ENCODE data around the gene FAM43A.

Gene FAM43A

DNA sequence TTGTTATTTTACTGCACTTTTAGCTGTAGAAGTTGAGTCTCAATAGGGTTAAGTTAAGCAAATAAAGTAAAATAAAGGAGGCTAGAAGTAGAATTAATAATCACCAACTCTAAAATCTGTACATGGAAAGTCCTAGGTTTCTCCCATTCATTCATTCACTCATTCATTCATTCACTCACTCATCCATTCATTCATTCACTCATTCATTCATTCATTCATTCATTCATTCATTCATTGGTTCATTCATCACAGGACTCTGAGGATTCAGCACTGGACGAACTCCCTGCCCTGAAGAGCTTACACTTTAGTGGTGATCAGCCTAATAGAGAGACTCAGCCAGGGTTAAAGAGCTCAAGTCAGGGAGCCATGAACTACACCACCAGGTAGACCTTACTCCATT is 9.2 kb upstream of the FAM43A start:
- H3K27me3 ChIP-seq (replicated peaks; ENCODE audit: control insufficient read depth, insufficient read depth, low read length), result no peaks in the 10 kb centered on the region
- H3K36me3 ChIP-seq (ENCODE audit: control insufficient read depth, insufficient read depth, low read length), result no peaks in the 10 kb centered on the region
- H3K4me3 ChIP-seq (replicated peaks; ENCODE audit: low read depth, low read length), result no peak overlapping the region
- TF ChIP-seq CTCF (IDR thresholded peaks at IDR 0.05; ENCODE audit: insufficient read depth, low read length, poor library complexity, severe bottlenecking), result no peak
- no peak for DNase-seq (ENCODE audit: extremely low read depth, insufficient read length)

DNA sequence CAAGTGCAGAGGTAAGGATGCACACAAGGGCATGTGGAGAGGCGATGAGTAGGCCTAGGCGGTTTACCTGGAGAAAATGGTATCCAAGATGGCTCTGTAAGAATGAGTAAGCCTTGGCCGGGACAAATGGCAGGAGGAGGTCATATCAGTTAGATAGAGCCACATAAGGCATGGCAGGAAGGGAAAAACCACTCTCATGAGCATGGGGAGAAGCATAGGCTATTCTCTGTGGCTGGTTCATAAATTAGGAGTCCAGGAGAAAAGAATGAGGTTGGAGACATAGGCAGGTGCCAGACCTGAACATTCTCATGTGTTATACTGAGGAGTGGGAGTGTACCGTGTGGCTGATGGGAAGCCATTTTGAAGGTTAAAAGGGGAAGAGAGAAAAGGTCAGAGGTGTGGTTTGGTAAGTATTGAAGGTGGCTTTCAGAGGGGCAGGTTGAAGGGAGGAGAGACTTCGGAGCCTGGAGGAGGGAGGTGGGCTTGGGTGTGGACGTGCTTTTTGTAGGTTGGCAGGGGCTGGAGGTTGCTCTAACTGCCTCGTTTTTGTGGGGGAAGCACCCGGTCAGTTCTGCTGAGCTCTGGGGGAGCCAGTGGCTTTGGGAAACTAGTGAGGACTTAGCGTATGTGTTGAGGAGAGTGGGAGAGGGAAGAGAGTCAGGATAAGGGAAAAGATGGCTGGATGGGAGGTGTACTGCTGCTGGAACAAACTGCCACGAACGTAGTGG is 4.6 kb upstream of the FAM43A start:
- H3K27me3 ChIP-seq (replicated peaks; ENCODE audit: control insufficient read depth, insufficient read depth, low read length), result no peaks in the 10 kb centered on the region
- H3K36me3 ChIP-seq (ENCODE audit: control insufficient read depth, insufficient read depth, low read length), result no peaks in the 10 kb centered on the region
- no peak for DNase-seq (ENCODE audit: extremely low read depth, insufficient read length)
- no peak for TF ChIP-seq CTCF (IDR thresholded peaks at IDR 0.05; ENCODE audit: insufficient read depth, low read length, poor library complexity, severe bottlenecking)
- H3K4me3 ChIP-seq (replicated peaks; ENCODE audit: low read depth, low read length), result no peak overlapping the region

- DNase-seq (ENCODE audit: extremely low read depth, insufficient read length), result no peak
- Histone ChIP-seq H3K27me3 (replicated peaks; ENCODE audit: control insufficient read depth, insufficient read depth, low read length) (no peaks in the 10 kb centered on the region), H3K4me3 (replicated peaks; ENCODE audit: low read depth, low read length) (no peak overlapping the region), H3K36me3 (ENCODE audit: control insufficient read depth, insufficient read depth, low read length) (no peaks in the 10 kb centered on the region)
- no peak for TF ChIP-seq CTCF (IDR thresholded peaks at IDR 0.05; ENCODE audit: insufficient read depth, low read length, poor library complexity, severe bottlenecking)
These were observed 3.4 kb upstream of the FAM43A start for GRCh38 chr3:194682189-194682693.

DNA sequence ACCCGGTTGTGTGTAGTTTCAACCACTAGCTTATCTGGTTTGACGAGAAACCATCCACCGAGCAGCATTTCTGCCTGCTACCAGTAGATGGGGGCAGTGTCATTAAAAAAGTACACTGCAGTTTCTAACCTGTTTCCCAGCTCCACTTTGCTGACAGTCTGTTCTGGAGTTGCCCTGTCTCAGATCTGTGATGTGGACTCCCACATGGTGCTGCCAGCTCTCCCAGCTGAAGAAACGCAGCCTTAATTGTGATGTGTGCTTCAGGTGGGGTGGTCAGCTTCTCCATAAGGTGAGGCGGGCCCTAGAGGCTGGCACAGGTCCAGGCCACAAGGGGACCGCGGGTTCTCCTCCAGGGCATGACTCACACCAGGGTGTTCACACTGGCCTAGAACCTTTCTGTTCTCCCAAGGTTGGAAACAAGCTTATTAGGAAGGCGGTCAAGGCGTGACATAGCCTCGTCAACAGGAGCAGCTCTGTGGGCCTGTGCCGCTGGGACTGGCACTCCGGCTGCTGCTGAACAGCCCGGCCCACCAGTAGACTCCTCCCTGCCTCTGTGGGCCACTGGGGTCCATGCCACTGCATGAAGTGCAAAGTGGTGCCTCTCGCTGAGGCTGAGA is 2.9 kb upstream of the FAM43A start:
- no peaks in the 10 kb centered on the region for H3K36me3 ChIP-seq (ENCODE audit: control insufficient read depth, insufficient read depth, low read length)
- no peaks in the 10 kb centered on the region for H3K27me3 ChIP-seq (replicated peaks; ENCODE audit: control insufficient read depth, insufficient read depth, low read length)
- DNase-seq (ENCODE audit: extremely low read depth, insufficient read length), result peak; percentile 56
- TF ChIP-seq CTCF (IDR thresholded peaks at IDR 0.05; ENCODE audit: insufficient read depth, low read length, poor library complexity, severe bottlenecking), result peak; percentile 78
- H3K4me3 ChIP-seq (replicated peaks; ENCODE audit: low read depth, low read length), result no peak overlapping the region

- TF ChIP-seq CTCF (IDR thresholded peaks at IDR 0.05; ENCODE audit: insufficient read depth, low read length, poor library complexity, severe bottlenecking), result no peak
- Histone ChIP-seq H3K27me3 (replicated peaks; ENCODE audit: control insufficient read depth, insufficient read depth, low read length) (no peaks in the 10 kb centered on the region), H3K4me3 (replicated peaks; ENCODE audit: low read depth, low read length) (no peak overlapping the region), H3K36me3 (ENCODE audit: control insufficient read depth, insufficient read depth, low read length) (no peaks in the 10 kb centered on the region)
- DNase-seq (ENCODE audit: extremely low read depth, insufficient read length), result no peak
These were observed 2.3 kb upstream of the FAM43A start for GRCh38 chr3:194683380-194683779.

All from GM06990 (cell line).